Retinal pigment epithelial cell (primary cell): ENCODE measurements around the gene TSHZ2.

Experiments
- DNase-seq: peaks from one replicate; pipeline ENCODE4 v3.0.0-alpha.2; 2010; ENCODE audit warnings: low read depth
- H3K4me3 ChIP-seq: 2 replicates; pipeline ENCODE4 v1.5.1; 2011; ENCODE audit warnings: mild to moderate bottlenecking, low read length, control low read depth, moderate library complexity
- TF ChIP-seq, protein P1 (sequence below): conservative IDR thresholded peaks from 2 replicates; pipeline ENCODE4 v1.5.1; 2011; ENCODE audit warnings: low read depth, low read length, control low read depth, inconsistent platforms

TSHZ2 gene

DNA sequence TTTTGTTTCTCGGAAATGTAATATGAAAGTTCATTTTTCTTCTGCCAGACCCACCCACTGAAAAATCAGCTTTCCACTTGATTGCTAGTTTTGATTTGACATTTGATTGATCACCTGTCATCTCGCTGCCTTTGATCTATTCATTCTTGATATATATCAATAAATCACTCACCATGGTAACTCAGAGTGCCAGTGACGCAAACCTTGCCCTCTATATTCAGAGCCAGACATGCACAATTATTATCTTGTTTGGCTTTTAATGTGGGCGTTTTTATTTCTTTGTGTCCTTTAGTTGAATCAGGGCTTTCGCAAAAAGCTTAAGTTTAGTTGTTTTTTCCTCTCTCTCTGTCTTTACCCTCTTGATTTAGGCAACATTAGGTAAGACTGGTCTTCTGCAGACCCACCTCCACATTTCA lies 2.0 kb downstream of the TSHZ2 start:
- no peak overlapping the region for H3K4me3 ChIP-seq
- DNase-seq: no peak
- TF ChIP-seq, protein P1, sequence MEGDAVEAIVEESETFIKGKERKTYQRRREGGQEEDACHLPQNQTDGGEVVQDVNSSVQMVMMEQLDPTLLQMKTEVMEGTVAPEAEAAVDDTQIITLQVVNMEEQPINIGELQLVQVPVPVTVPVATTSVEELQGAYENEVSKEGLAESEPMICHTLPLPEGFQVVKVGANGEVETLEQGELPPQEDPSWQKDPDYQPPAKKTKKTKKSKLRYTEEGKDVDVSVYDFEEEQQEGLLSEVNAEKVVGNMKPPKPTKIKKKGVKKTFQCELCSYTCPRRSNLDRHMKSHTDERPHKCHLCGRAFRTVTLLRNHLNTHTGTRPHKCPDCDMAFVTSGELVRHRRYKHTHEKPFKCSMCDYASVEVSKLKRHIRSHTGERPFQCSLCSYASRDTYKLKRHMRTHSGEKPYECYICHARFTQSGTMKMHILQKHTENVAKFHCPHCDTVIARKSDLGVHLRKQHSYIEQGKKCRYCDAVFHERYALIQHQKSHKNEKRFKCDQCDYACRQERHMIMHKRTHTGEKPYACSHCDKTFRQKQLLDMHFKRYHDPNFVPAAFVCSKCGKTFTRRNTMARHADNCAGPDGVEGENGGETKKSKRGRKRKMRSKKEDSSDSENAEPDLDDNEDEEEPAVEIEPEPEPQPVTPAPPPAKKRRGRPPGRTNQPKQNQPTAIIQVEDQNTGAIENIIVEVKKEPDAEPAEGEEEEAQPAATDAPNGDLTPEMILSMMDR: no peak

DNA sequence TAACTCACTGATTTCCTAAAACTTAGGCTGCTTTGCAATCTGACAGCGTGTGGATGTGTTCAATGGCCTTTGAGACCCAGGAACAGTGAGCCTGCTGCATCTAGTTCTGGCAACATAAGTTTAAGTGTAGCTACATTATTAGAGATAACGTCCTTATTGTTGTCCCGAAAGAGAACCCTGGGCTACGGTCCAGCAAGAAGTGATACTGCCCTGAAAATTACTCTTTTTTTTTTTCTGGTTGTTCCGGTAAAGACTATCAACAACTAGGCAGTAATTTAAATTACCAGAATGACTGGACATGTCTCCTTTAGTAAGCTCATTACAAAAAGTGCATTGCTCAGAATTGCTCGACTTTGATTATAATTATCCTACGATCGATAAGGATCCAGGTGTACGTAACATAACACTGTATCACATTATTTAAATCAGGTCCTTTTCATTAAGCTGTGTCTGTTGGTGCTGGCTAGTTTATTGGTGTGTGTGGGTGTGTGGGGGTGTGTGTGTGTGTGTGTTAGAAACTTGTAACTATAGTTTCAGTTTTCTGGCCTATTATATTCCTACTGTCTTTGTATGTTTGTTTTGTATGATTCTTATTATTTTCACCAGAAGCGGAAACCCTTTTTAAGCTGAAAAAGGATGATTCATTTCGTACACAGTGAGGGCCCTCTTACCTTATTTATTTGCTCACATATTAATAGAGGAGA lies 3.0 kb downstream of the TSHZ2 start:
- no peak overlapping the region for H3K4me3 ChIP-seq
- DNase-seq: no peak
- TF ChIP-seq, protein P1: no peak

DNA sequence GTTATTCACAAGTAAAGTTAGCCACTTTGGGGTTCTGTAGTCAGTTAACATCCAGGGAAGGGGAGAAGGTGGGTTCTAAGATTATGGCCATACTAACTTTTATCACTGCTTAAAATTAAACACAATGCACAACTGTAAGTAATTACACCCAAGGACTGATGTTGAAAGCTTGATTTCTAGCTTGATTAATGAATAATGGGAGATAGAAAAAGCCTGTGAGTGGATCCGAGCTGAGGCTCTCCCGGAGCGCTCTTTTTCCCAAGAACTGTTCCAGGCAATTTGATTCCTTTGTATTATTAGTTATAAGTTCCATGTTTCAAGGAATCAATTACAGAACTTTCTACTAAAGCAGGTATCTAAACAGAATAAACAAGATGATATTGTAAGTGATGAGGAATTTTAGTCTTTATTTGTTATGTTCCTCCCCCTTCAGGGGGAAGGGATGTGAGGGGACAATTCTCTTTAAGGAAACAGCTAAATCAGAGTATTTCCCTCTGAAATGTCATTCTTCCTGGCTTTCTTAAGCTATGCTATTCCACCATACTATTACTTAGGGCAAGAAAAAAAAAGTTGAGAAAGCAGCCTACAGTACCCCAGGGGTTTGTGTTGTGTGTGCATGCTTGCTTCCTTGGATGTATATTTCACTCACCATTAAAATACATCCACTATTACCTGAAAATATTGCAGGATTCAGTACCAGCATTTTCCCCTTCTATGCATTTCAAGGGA lies 3.8 kb downstream of the TSHZ2 start:
- H3K4me3 ChIP-seq: no peak overlapping the region
- no peak for DNase-seq
- TF ChIP-seq, protein P1: no peak

DNA sequence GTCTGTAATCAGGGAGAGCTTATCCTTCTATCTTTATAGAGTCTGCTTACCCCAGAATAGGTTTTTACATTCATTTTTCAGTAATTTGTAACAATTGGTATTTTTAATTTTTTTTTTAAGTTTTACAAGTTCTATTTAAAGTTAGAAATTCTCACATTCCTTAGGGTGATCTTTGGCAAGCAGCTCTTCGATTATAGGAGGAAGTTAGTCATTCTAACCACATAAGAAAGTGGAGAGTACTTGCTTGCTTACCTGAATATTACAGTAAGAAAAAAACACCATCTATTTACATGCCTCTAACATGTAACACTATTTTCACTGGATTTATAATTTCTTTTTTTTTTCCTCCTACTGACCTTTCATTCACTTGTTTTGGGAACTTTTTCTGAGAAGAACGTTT lies 6.7 kb downstream of the TSHZ2 start:
- no peak for DNase-seq
- no peak overlapping the region for H3K4me3 ChIP-seq
- TF ChIP-seq, protein P1: no peak

DNA sequence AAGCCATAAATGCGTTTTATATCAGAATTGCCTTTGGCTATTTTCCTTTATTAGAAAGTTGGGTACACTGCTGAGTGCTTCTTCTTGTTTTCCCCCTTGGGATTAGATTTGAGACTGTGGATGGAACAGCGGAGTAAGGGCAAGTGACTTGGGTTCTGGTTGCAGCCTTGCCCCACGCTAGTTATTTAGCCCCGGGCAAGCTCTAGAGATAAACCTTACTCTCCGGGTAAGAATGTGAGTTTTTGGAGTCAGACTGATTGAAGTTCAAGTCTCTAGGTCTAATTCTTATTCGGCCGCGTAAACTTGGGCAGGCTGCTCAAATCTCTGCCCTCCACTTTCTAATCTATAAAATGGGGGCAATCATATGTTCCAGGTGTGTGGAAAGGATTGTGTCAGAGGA lies 8.9 kb downstream of the TSHZ2 start:
- no peak overlapping the region for H3K4me3 ChIP-seq
- DNase-seq: no peak
- TF ChIP-seq, protein P1: no peak

DNA sequence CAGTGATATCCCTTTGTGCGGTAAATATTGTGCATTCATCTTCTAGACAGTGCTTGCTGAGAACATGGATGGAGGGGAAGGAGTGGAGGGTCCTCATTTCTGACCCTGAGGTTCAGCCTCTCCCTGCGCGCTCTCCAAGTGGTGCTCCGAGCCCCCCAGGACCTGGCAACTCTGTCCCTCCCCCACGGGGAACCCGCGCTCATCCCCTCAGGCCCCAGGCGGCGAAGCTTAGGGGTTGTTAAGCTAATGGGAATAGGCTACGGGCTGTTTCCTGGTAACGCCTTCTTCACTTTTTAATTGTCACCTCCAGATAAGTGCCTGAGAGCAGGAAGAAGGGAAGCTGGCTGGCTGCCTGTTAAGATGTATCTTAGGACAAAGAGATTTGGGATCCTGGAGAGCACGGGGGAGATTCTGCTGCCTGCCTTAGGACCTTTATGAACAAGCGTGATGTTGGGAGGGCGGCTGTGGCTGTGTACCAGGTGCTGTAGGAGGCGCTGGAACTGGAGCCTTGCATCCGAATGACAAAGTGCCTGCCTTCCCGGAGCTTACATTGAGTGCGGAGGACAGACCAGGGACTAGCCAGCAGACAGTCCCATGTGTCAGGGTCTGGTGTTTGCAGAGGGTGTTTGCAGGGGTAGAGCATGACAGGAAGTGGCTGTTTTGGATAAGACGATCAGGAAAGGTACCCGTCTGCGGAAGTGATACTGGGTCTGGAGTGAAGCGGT lies 11.7 kb downstream of the TSHZ2 start:
- TF ChIP-seq, protein P1: no peak
- no peak for DNase-seq
- no peak overlapping the region for H3K4me3 ChIP-seq
